NCI-H2171 (cell line): ENCODE results near the gene TBCD.
"Not testable (repeated sequence)": the region's sequence is repeated elsewhere in the genome, so short reads cannot be mapped to it uniquely, and the experiment has no call there.

Experiments used
- DNase-seq: peaks from one replicate; lab custom pipeline; 2025; lab: John Stamatoyannopoulos, UW

TBCD gene

GRCh38 chr17:82767041-82767754, 15.3 kb downstream of the TBCD start:
- no peak for DNase-seq

- no peak for DNase-seq
These were observed 17.2 kb downstream of the TBCD start for GRCh38 chr17:82769041-82769440.

- DNase-seq: no peak
These were observed 20.2 kb downstream of the TBCD start for GRCh38 chr17:82772026-82772425.

GRCh38 chr17:82774456-82774855, 22.6 kb downstream of the TBCD start:
- DNase-seq: not testable (repeated sequence)

- peak; percentile 36 for DNase-seq
These were observed 23.3 kb downstream of the TBCD start for GRCh38 chr17:82775001-82775823.

- no peak for DNase-seq
These were observed 24.6 kb downstream of the TBCD start for GRCh38 chr17:82776454-82776853.

- DNase-seq: not testable (repeated sequence)
These were observed 26.0 kb downstream of the TBCD start for GRCh38 chr17:82777778-82778375.

GRCh38 chr17:82779541-82779940, 27.7 kb downstream of the TBCD start:
- no peak for DNase-seq

- DNase-seq: no peak
These were observed 28.3 kb downstream of the TBCD start for GRCh38 chr17:82780195-82780594.

GRCh38 chr17:82780971-82781893, 29.4 kb downstream of the TBCD start:
- no peak for DNase-seq

GRCh38 chr17:82781894-82782274, 30.0 kb downstream of the TBCD start:
- DNase-seq: peak; percentile 51

GRCh38 chr17:82782657-82783207, 30.9 kb downstream of the TBCD start:
- no peak for DNase-seq

- no peak for DNase-seq
These were observed 31.6 kb downstream of the TBCD start for GRCh38 chr17:82783498-82783897.

GRCh38 chr17:82785581-82785980, 33.7 kb downstream of the TBCD start:
- not testable (repeated sequence) for DNase-seq

GRCh38 chr17:82786427-82786826, 34.6 kb downstream of the TBCD start:
- no peak for DNase-seq

- peak; percentile 58 for DNase-seq
These were observed 35.4 kb downstream of the TBCD start for GRCh38 chr17:82787081-82787848.

GRCh38 chr17:82788206-82789001, 36.5 kb downstream of the TBCD start:
- DNase-seq: no peak

- no peak for DNase-seq
These were observed 37.3 kb downstream of the TBCD start for GRCh38 chr17:82789051-82789592.

GRCh38 chr17:82789806-82790205, 37.9 kb downstream of the TBCD start:
- no peak for DNase-seq

GRCh38 chr17:82790391-82790790, 38.5 kb downstream of the TBCD start:
- DNase-seq: no peak
